ENCODE data around the gene HAND2.

DNA sequence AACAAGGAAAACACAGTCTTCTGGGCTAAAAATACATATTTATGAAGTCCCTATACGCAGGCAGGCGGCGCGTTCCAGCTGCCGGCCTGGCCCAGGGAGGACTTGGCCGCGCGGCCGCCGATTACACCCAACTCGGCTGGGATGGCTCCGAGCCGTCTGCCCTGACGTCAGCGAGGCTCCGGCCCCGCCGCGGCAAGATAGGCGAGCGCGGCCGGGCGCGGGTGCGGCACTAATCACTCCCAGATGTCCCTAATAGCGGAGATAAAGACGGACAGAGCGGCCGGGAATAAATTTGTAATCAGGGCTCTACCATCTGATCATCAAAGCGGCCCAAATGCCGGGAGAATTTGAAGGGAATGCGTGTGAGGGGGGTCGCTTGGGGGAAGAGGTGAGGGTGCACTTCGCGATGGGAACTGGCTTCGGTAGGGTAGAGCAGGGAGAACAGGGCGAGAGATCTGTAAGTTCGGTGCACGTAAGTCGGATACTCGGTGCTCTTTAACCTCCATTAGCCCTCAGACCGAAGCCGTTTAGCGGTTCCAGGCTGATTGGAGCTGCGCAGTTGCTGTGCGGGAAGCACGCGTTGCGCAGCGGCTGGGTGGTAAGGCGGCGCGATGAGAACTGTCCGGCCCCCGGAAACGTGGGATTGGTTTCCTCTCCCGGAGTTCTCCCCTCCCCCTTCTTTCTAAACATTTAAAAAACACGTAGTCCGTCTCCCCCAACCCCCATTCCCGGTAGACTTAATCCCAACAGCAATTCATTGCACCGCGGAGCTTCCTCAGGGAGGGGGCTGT lies 7.7 kb downstream of the HAND2 start:
- TF ChIP-seq, protein P1, sequence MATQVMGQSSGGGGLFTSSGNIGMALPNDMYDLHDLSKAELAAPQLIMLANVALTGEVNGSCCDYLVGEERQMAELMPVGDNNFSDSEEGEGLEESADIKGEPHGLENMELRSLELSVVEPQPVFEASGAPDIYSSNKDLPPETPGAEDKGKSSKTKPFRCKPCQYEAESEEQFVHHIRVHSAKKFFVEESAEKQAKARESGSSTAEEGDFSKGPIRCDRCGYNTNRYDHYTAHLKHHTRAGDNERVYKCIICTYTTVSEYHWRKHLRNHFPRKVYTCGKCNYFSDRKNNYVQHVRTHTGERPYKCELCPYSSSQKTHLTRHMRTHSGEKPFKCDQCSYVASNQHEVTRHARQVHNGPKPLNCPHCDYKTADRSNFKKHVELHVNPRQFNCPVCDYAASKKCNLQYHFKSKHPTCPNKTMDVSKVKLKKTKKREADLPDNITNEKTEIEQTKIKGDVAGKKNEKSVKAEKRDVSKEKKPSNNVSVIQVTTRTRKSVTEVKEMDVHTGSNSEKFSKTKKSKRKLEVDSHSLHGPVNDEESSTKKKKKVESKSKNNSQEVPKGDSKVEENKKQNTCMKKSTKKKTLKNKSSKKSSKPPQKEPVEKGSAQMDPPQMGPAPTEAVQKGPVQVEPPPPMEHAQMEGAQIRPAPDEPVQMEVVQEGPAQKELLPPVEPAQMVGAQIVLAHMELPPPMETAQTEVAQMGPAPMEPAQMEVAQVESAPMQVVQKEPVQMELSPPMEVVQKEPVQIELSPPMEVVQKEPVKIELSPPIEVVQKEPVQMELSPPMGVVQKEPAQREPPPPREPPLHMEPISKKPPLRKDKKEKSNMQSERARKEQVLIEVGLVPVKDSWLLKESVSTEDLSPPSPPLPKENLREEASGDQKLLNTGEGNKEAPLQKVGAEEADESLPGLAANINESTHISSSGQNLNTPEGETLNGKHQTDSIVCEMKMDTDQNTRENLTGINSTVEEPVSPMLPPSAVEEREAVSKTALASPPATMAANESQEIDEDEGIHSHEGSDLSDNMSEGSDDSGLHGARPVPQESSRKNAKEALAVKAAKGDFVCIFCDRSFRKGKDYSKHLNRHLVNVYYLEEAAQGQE (IDR thresholded peaks at IDR 0.05; ENCODE audit: insufficient read depth in 1 of 2, low read depth in 2 of 2, low read length in 2 of 2): no peak
- no peak for TF ChIP-seq POLR2AphosphoS5 (IDR thresholded peaks at IDR 0.05; ENCODE audit: low read depth, low read length)

Data from PFSK-1 (cell line).